Measurements from ENCODE around the gene TET3. TPM values are rescaled to one million over a fixed set of nuclear protein-coding genes. Genes with fewer than 3 reads are reported as not detected.
"Not testable (repeated sequence)": the region's sequence is repeated elsewhere in the genome, so short reads cannot be mapped to it uniquely, and the experiment has no call there.

Gene TET3
- polyA plus RNA-seq, 3 donors = 0.79 to 18.6 (median 1.4) TPM

- peaks cover 16 to 62% of the 10 kb centered on the region in 2 donors for H3K36me3 ChIP-seq (replicated peaks in 1 of 2; ENCODE audit: control insufficient read depth in 1 of 2, insufficient read depth in 2 of 2, low read length in 2 of 2)
- H3K27ac ChIP-seq (ENCODE audit: low read depth in 1 of 2, low read length in 2 of 2) = no peak overlapping the region
- H3K9me3 Mint-ChIP-seq = no peaks in the 10 kb centered on the region
- no peaks in the 10 kb centered on the region for H3K9me3 ChIP-seq (replicated peaks in 1 of 2; ENCODE audit: control insufficient read depth in 1 of 2, insufficient read depth in 1 of 2, low read length in 2 of 2)
- H3K4me1 Mint-ChIP-seq = peaks cover 28% of the 10 kb centered on the region
- peaks cover 24 to 34% of the 10 kb centered on the region in 2 donors for H3K4me1 ChIP-seq (ENCODE audit: control insufficient read depth in 1 of 2, insufficient read depth in 2 of 2, low read length in 2 of 2)
- H3K27ac Mint-ChIP-seq = no peak overlapping the region
- intact Hi-C loops (cut with micrococcal nuclease) = no loop called here
- H3K79me2 ChIP-seq (ENCODE audit: insufficient read depth, low read length) = peaks cover 95% of the 10 kb centered on the region
- H3K27me3 Mint-ChIP-seq (ENCODE audit: low read depth in 3 of 3) = no peaks in the 10 kb centered on the region
- H3K27me3 ChIP-seq (ENCODE audit: control insufficient read depth in 2 of 2, insufficient read depth in 2 of 2, low read length in 2 of 2) = no peaks in the 10 kb centered on the region
- TF ChIP-seq CTCF (IDR thresholded peaks at IDR 0.05) = no peak
- H3K4me2 ChIP-seq (replicated peaks; ENCODE audit: extremely low read depth, low read length, poor library complexity, severe bottlenecking) = no peak overlapping the region
- peaks cover 75% of the 10 kb centered on the region for H4K20me1 ChIP-seq (ENCODE audit: insufficient read depth, low read length)
- WGBS (ENCODE audit: insufficient coverage) = 100% methylated on average over 1 of the region's 5 CpGs
- H2AFZ ChIP-seq (ENCODE audit: insufficient read depth, low read depth, low read length, poor library complexity, severe bottlenecking) = no peak overlapping the region
- H3K4me3 ChIP-seq (replicated peaks in 1 of 3; ENCODE audit: low read depth in 2 of 3, low read length in 3 of 3) = no peak overlapping the region
- no peak for DNase-seq
- H3K9ac ChIP-seq (ENCODE audit: insufficient read depth, low read length, poor library complexity, severe bottlenecking) = no peak overlapping the region
- peaks cover 50 to 70% of the 10 kb centered on the region in 2 donors for H3K36me3 Mint-ChIP-seq
- H3K4me3 Mint-ChIP-seq = no peak overlapping the region
These were observed 45.9 kb upstream of the TET3 start for GRCh38 chr2:73938718-73939352.

- Mint-ChIP-seq H3K27me3 (ENCODE audit: low read depth in 3 of 3) (no peaks in the 10 kb centered on the region), H3K4me1 (peaks cover 31% of the 10 kb centered on the region), H3K27ac (peak overlapping the region in 4 of 7 donors; percentile 25 to 75 (median 53)), H3K4me3 (no peak overlapping the region), H3K36me3 (peaks cover 48 to 67% of the 10 kb centered on the region in 2 donors), H3K9me3 (no peaks in the 10 kb centered on the region)
- H3K79me2 ChIP-seq (ENCODE audit: insufficient read depth, low read length) = peaks cover 95% of the 10 kb centered on the region
- intact Hi-C loops (cut with micrococcal nuclease) = no loop called here
- H3K9ac ChIP-seq (ENCODE audit: insufficient read depth, low read length, poor library complexity, severe bottlenecking) = no peak overlapping the region
- H3K4me2 ChIP-seq (replicated peaks; ENCODE audit: extremely low read depth, low read length, poor library complexity, severe bottlenecking) = no peak overlapping the region
- H2AFZ ChIP-seq (ENCODE audit: insufficient read depth, low read depth, low read length, poor library complexity, severe bottlenecking) = no peak overlapping the region
- no peaks in the 10 kb centered on the region for H3K9me3 ChIP-seq (replicated peaks in 1 of 2; ENCODE audit: control insufficient read depth in 1 of 2, insufficient read depth in 1 of 2, low read length in 2 of 2)
- WGBS (ENCODE audit: insufficient coverage) = 60% methylated on average over 1 of the region's 2 CpGs
- peak in 2 of 3 donors; percentile 31 to 37 for DNase-seq
- no peaks in the 10 kb centered on the region for H3K27me3 ChIP-seq (ENCODE audit: control insufficient read depth in 2 of 2, insufficient read depth in 2 of 2, low read length in 2 of 2)
- TF ChIP-seq CTCF (IDR thresholded peaks at IDR 0.05) = peak; percentile 9
- no peak overlapping the region for H3K4me3 ChIP-seq (replicated peaks in 1 of 3; ENCODE audit: low read depth in 2 of 3, low read length in 3 of 3)
- H4K20me1 ChIP-seq (ENCODE audit: insufficient read depth, low read length) = peaks cover 74% of the 10 kb centered on the region
- peaks cover 16 to 62% of the 10 kb centered on the region in 2 donors for H3K36me3 ChIP-seq (replicated peaks in 1 of 2; ENCODE audit: control insufficient read depth in 1 of 2, insufficient read depth in 2 of 2, low read length in 2 of 2)
- peak overlapping the region in 1 of 2 donors; percentile 4 for H3K27ac ChIP-seq (ENCODE audit: low read depth in 1 of 2, low read length in 2 of 2)
- H3K4me1 ChIP-seq (ENCODE audit: control insufficient read depth in 1 of 2, insufficient read depth in 2 of 2, low read length in 2 of 2) = peaks cover 24 to 35% of the 10 kb centered on the region in 2 donors
These were observed 45.3 kb upstream of the TET3 start for GRCh38 chr2:73939419-73939818.

GRCh38 chr2:73940066-73940465 is 44.6 kb upstream of the TET3 start:
- Mint-ChIP-seq H3K4me1 (peaks cover 38% of the 10 kb centered on the region), H3K36me3 (peaks cover 53 to 66% of the 10 kb centered on the region in 2 donors), H3K27ac (peak overlapping the region in 2 of 7 donors; percentile 1 to 75)
- H2AFZ ChIP-seq (ENCODE audit: insufficient read depth, low read depth, low read length, poor library complexity, severe bottlenecking); H3K9ac ChIP-seq (ENCODE audit: insufficient read depth, low read length, poor library complexity, severe bottlenecking); intact Hi-C loops (cut with micrococcal nuclease); H3K4me2 ChIP-seq (replicated peaks; ENCODE audit: extremely low read depth, low read length, poor library complexity, severe bottlenecking); H3K27me3 ChIP-seq (ENCODE audit: control insufficient read depth in 2 of 2, insufficient read depth in 2 of 2, low read length in 2 of 2); H3K4me3 ChIP-seq (replicated peaks in 1 of 3; ENCODE audit: low read depth in 2 of 3, low read length in 3 of 3); H3K4me3 Mint-ChIP-seq; H3K9me3 Mint-ChIP-seq; H3K27me3 Mint-ChIP-seq (ENCODE audit: low read depth in 3 of 3); H3K9me3 ChIP-seq (replicated peaks in 1 of 2; ENCODE audit: control insufficient read depth in 1 of 2, insufficient read depth in 1 of 2, low read length in 2 of 2); DNase-seq: not testable (repeated sequence)
- no CpG with 5 or more reads among the region's 1 CpG for WGBS (ENCODE audit: insufficient coverage)
- Histone ChIP-seq H3K79me2 (ENCODE audit: insufficient read depth, low read length) (peaks cover 95% of the 10 kb centered on the region), H4K20me1 (ENCODE audit: insufficient read depth, low read length) (peaks cover 73% of the 10 kb centered on the region), H3K4me1 (ENCODE audit: control insufficient read depth in 1 of 2, insufficient read depth in 2 of 2, low read length in 2 of 2) (peaks cover 29 to 40% of the 10 kb centered on the region in 2 donors), H3K36me3 (replicated peaks in 1 of 2; ENCODE audit: control insufficient read depth in 1 of 2, insufficient read depth in 2 of 2, low read length in 2 of 2) (peaks cover 15 to 64% of the 10 kb centered on the region in 2 donors), H3K27ac (ENCODE audit: low read depth in 1 of 2, low read length in 2 of 2) (peak overlapping the region in 1 of 2 donors; percentile 4)
